MCF 10A (cell line): ENCODE data around the gene ZNF593OS. TPM values are rescaled to one million over a fixed set of nuclear protein-coding genes. Genes with fewer than 3 reads are reported as not detected.
A peak's percentile ranks its signal among the peaks of the same experiment; 100 is the strongest.

Experiments
- BruUV-seq: library from RNA; stranded (reverse); fragments of 400-500 nt; replicated peaks from 2 replicates; lab custom pipeline; 2021; lab: Mats Ljungman, UMichigan
- CTCF ChIA-PET: fragments of 300-600 bp; sonication (Branson Sonifier 250); formaldehyde crosslinking; extraction: SDS; loops from one replicate; lab custom pipeline; 2021; ENCODE audit warnings: antibody characterized with exemption, inconsistent platforms; lab: Yijun Ruan, JAX
- POLR2A ChIA-PET: fragments of 300-600, 350-650 bp; sonication (Branson Sonifier 250); formaldehyde crosslinking; extraction: SDS; loops from one replicate; lab custom pipeline; 2020; ENCODE audit warnings: antibody characterized with exemption, inconsistent platforms; lab: Yijun Ruan, JAX
- DNase-seq: peaks from one replicate; pipeline ENCODE4 v3.0.0-alpha.2; 2018; ENCODE audit not compliant: unreplicated experiment
- H3K27ac Mint-ChIP-seq: one replicate; pipeline ENCODE4 v1.8.0; 2022; ENCODE audit warnings: mild to moderate bottlenecking, low read depth, mixed read lengths; ENCODE audit not compliant: unreplicated experiment
- H3K27me3 Mint-ChIP-seq: one replicate; pipeline ENCODE4 v1.8.0; 2022; ENCODE audit warnings: mixed read lengths; ENCODE audit not compliant: insufficient read depth, unreplicated experiment
- H3K36me3 Mint-ChIP-seq: one replicate; pipeline ENCODE4 v1.8.0; 2022; ENCODE audit warnings: mild to moderate bottlenecking, moderate library complexity, mixed read lengths; ENCODE audit not compliant: insufficient read depth, unreplicated experiment
- H3K4me1 Mint-ChIP-seq: one replicate; pipeline ENCODE4 v1.8.0; 2022; ENCODE audit warnings: mixed read lengths; ENCODE audit not compliant: insufficient read depth, unreplicated experiment
- H3K4me3 Mint-ChIP-seq: one replicate; pipeline ENCODE4 v1.8.0; 2022; ENCODE audit warnings: mild to moderate bottlenecking, moderate library complexity, mixed read lengths; ENCODE audit not compliant: unreplicated experiment
- H3K9me3 Mint-ChIP-seq: one replicate; pipeline ENCODE4 v1.8.0; 2022; ENCODE audit warnings: mixed read lengths; ENCODE audit not compliant: unreplicated experiment
- CTCF ChIP-seq: fragments of 200-600 bp; IDR thresholded peaks from one replicate; pipeline ENCODE4 v1.8.0; 2022; ENCODE audit warnings: antibody characterized with exemption, mild to moderate bottlenecking; ENCODE audit not compliant: unreplicated experiment
- intact Hi-C: fragments of 100-400 bp; cut with micrococcal nuclease; formaldehyde crosslinking; loops from 2 replicates; pipeline ENCODE4 v1.14.1; 2022
- total RNA-seq: library from RNA; stranded (reverse); gene quantifications from 2 replicates; pipeline ENCODE4 v1.2.3, GENCODE V29; 2022

ZNF593OS gene
- total RNA-seq, 1 experiment from 2014 or later: not detected

GRCh38 chr1:26166719-26167281 lies 4.8 kb downstream of the ZNF593OS start:
- DNase-seq: no peak
- H3K27ac Mint-ChIP-seq: no peak overlapping the region
- H3K36me3 Mint-ChIP-seq: no peaks in the 10 kb centered on the region
- no TSS peak for BruUV-seq
- no peak overlapping the region for H3K4me3 Mint-ChIP-seq
- no peaks in the 10 kb centered on the region for H3K4me1 Mint-ChIP-seq
- CTCF ChIA-PET: interaction anchor here (0.7 to 1.3 kb wide), 4 partner anchors 41 to 200 kb away, joined by 3 to 4 read pairs (median 3); no protein-coding TSS in a partner anchor
- POLR2A ChIA-PET: no interaction called here
- intact Hi-C loops: loop anchor here (5.0 kb wide), 1 partner anchor 226 kb away; no protein-coding TSS in a partner anchor
- TF ChIP-seq CTCF: no peak
- H3K27me3 Mint-ChIP-seq: no peaks in the 10 kb centered on the region
- no peaks in the 10 kb centered on the region for H3K9me3 Mint-ChIP-seq

GRCh38 chr1:26164861-26165842 lies 6.5 kb downstream of the ZNF593OS start:
- Mint-ChIP-seq H3K4me1 (no peaks in the 10 kb centered on the region), H3K27me3 (no peaks in the 10 kb centered on the region), H3K27ac (no peak overlapping the region), H3K4me3 (peak overlapping the region; percentile 64), H3K36me3 (no peaks in the 10 kb centered on the region), H3K9me3 (no peaks in the 10 kb centered on the region)
- no peak for DNase-seq
- no peak for TF ChIP-seq CTCF
- ChIA-PET POLR2A (interaction anchor here (0.6 to 1.1 kb wide), 2 partner anchors 12 to 784 kb away, joined by 3 to 6 read pairs; partner anchors contain the start of gene CNKSR1), CTCF (interaction anchor here (0.9 to 2.0 kb wide), 8 partner anchors 9 to 153 kb away, joined by 3 to 7 read pairs (median 3); partner anchors contain the start of genes CD52 and CEP85)
- intact Hi-C loops: loop anchor here (1.0 to 5.0 kb wide), 3 partner anchors 60 to 227 kb away; no protein-coding TSS in a partner anchor
- BruUV-seq: no TSS peak

- no peak for DNase-seq
- no peaks in the 10 kb centered on the region for H3K9me3 Mint-ChIP-seq
- CTCF ChIA-PET: interaction anchor here (0.6 to 2.0 kb wide), 13 partner anchors 10 to 272 kb away, joined by 3 to 7 read pairs (median 3); partner anchors contain the start of genes CD52 and CEP85
- no TSS peak for BruUV-seq
- intact Hi-C loops: loop anchor here (1.0 to 2.0 kb wide), 2 partner anchors 59 to 127 kb away; no protein-coding TSS in a partner anchor
- no peaks in the 10 kb centered on the region for H3K4me1 Mint-ChIP-seq
- POLR2A ChIA-PET: interaction anchor here (1.0 to 1.1 kb wide), 2 partner anchors 56 to 123 kb away, joined by 3 read pairs; no protein-coding TSS in a partner anchor
- no peaks in the 10 kb centered on the region for H3K27me3 Mint-ChIP-seq
- peak overlapping the region; percentile 64 for H3K4me3 Mint-ChIP-seq
- peak; percentile 78 for TF ChIP-seq CTCF
- no peak overlapping the region for H3K27ac Mint-ChIP-seq
- no peaks in the 10 kb centered on the region for H3K36me3 Mint-ChIP-seq
Observed at GRCh38 chr1:26164036-26164860, 7.4 kb downstream of the ZNF593OS start.
